GM12873 (cell line): ENCODE results near the gene ETNK1.

Experiments
- CTCF ChIP-seq: IDR thresholded peaks from 2 replicates; pipeline ENCODE4 v1.5.1; 2012; ENCODE audit warnings: low read depth, mild to moderate bottlenecking, moderate library complexity, low read length, control low read depth; ENCODE audit not compliant: insufficient read depth; ENCODE audit errors: missing control alignments

ETNK1 gene

DNA sequence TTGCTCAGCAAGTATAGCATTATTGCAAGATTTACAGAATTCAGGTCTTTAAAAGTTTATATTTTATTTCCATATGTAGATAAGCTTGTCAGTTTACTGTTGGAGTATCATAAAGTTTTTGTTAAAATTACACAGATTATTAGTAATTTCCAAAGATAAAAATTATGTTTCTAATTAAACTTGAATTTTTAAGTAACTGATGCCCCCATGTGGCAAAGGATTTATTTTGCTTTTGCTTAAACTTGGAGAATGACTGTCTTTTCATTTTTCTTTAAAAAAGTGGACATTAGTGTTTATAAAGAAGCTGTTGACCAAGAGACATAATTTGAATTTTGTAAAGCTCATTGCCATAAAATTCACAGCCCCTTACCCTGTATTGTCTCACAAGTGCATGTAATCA is 45.8 kb downstream of the ETNK1 start:
- no peak for TF ChIP-seq CTCF

DNA sequence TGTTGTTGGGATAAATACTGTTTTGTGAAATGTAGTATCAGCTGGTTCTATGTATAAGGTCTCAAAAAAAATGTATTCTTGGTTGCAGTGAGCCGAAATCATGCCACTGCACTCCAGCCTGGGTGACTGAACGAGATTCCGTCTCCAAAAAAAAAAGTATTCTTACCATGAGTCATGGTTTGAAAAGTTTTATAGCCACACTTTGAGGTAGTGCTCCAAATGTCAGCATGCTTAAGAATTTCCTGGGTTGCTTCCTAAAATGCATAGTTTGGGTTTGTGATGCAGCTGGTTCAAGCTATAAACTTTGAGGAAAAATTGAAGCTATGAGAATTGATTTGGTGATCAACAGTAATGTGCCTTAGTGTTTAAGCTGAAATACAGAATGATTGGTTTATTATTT is 48.0 kb downstream of the ETNK1 start:
- no peak for TF ChIP-seq CTCF

DNA sequence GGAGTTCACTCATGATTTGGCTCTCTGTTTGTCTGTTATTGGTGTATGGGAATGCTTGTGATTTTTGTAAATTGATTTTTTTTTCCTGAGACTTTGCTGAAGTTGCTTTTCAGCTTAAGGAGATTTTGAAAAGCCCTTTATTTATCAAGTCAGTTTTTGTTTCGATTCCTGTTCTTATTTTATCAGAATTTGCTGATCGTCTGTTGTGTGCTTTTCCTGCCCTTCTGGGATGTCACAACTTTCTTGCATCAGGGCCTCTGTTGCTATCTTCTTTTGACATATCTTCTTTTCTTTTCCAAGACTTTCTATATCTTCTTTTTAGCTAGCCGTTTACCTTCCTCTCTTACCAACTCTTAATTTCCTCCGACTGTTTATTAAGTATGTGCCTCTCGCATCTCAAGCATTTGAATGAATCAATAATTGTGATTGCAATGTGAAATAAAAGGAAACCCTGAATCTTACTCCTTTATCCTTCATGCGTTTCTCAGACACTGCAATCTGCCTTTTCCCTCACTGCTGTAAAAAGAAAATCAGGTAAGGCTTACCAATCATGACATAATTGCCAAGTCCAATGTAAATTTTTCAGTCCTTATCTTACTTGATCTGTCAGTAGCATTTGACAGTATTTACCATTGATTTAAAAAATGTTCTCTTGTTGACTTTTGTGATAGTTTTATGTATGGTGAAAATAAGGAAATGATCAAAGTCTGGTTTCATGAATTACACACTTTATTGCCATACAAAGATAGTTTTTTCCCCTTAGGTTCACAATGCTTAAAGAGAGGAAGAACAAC is 53.0 kb downstream of the ETNK1 start:
- TF ChIP-seq CTCF: no peak

GRCh38 chr12:22682663-22683062 is 57.7 kb downstream of the ETNK1 start:
- TF ChIP-seq CTCF: no peak

GRCh38 chr12:22683131-22683530 is 58.2 kb downstream of the ETNK1 start:
- TF ChIP-seq CTCF: no peak

GRCh38 chr12:22684140-22685118 is 59.5 kb downstream of the ETNK1 start:
- peak; percentile 58 for TF ChIP-seq CTCF

- TF ChIP-seq CTCF: no peak
Measured at GRCh38 chr12:22686193-22686592, 61.2 kb downstream of the ETNK1 start.
